NB4 (cell line): Measurements from ENCODE around the gene COMP.

ENCODE experiments used
- CTCF ChIP-seq: IDR thresholded peaks from one replicate; pipeline ENCODE4 v1.5.1; 2012; ENCODE audit warnings: low read depth, low read length
- MYC ChIP-seq: IDR thresholded peaks from 2 replicates; pipeline ENCODE4 v1.6.1; 2011; ENCODE audit warnings: low read depth, low read length
- POLR2A ChIP-seq: IDR thresholded peaks from 2 replicates; pipeline ENCODE4 v1.6.1; 2011; ENCODE audit warnings: mild to moderate bottlenecking; ENCODE audit not compliant: insufficient read length; ENCODE audit errors: extremely low read depth

GRCh38 chr19:18781047-18781600, 10.0 kb downstream of the COMP start:
- TF ChIP-seq POLR2A (no peak), CTCF (no peak), MYC (no peak)
